Liver (tissue), 9 donors: ENCODE results near the gene JTB. TPM values are rescaled to one million over a fixed set of nuclear protein-coding genes. Genes with fewer than 3 reads are reported as not detected.

Experiments
- DNase-seq: peaks from one replicate; pipeline ENCODE4 v3.0.0-alpha.2; 2017; ENCODE audit warnings: low spot score
- H3K27ac ChIP-seq, 2 donors: one replicate each; pipeline ENCODE4 v1.7.0; 2013; ENCODE audit warnings: inconsistent platforms in 2 of 2, low read length in 2 of 2, control low read depth in 1 of 2, low read depth in 1 of 2, mild to moderate bottlenecking in 1 of 2
- H3K27me3 ChIP-seq, 4 donors: one replicate each; pipeline versions ENCODE4 v1.6.1 to v1.7.0; 2013; ENCODE audit warnings: low read length in 3 of 4, inconsistent platforms in 1 of 4, mild to moderate bottlenecking in 1 of 4, moderate library complexity in 1 of 4; ENCODE audit not compliant: control insufficient read depth in 4 of 4, insufficient read depth in 4 of 4
- H3K36me3 ChIP-seq, 4 donors: one replicate each; pipeline versions ENCODE4 v1.6.1 to v1.7.0; 2013; ENCODE audit warnings: low read length in 3 of 4, mild to moderate bottlenecking in 3 of 4, low read depth in 1 of 4, moderate library complexity in 1 of 4; ENCODE audit not compliant: control insufficient read depth in 4 of 4, insufficient read depth in 3 of 4
- H3K4me1 ChIP-seq, 4 donors: one replicate each; pipeline versions ENCODE4 v1.6.1 to v1.7.0; 2013; ENCODE audit warnings: low read length in 3 of 4, mild to moderate bottlenecking in 3 of 4, moderate library complexity in 1 of 4; ENCODE audit not compliant: control insufficient read depth in 4 of 4, insufficient read depth in 4 of 4
- H3K4me3 ChIP-seq, 3 donors: one replicate each; pipeline versions ENCODE4 v1.6.1 to v1.7.0; 2013; ENCODE audit warnings: low read length in 3 of 3, control low read depth in 1 of 3, low read depth in 1 of 3, mild to moderate bottlenecking in 1 of 3
- H3K9ac ChIP-seq, 2 donors: one replicate each; pipeline ENCODE4 v1.7.0; 2013; ENCODE audit warnings: low read length in 2 of 2, mild to moderate bottlenecking in 2 of 2, moderate library complexity in 2 of 2, control low read depth in 1 of 2, low read depth in 1 of 2
- H3K9me3 ChIP-seq, 4 donors: one replicate each; pipeline versions ENCODE4 v1.6.1 to v1.7.0; 2013; ENCODE audit warnings: low read length in 3 of 4; ENCODE audit not compliant: control insufficient read depth in 4 of 4
- EGR1 ChIP-seq, 2 donors: IDR thresholded peaks; 2 replicates each; pipeline ENCODE4 v1.6.1; 2016 to 2018; ENCODE audit warnings: antibody characterized with exemption in 2 of 2, low read depth in 2 of 2
- FOXA1 ChIP-seq: IDR thresholded peaks from 2 replicates; pipeline ENCODE4 v1.6.1; 2016; ENCODE audit warnings: antibody characterized with exemption
- FOXA2 ChIP-seq: IDR thresholded peaks from 2 replicates; pipeline ENCODE4 v1.6.1; 2016; ENCODE audit warnings: antibody characterized with exemption
- GABPA ChIP-seq, 2 donors: IDR thresholded peaks in 1 of 2; conservative IDR thresholded peaks in 1 of 2; 2 replicates each; pipeline ENCODE4 v1.6.1; 2016; ENCODE audit warnings: antibody characterized with exemption in 2 of 2, mild to moderate bottlenecking in 1 of 2, moderate library complexity in 1 of 2
- HNF4A ChIP-seq, 2 donors: conservative IDR thresholded peaks; 2 replicates each; pipeline ENCODE4 v1.6.1; 2016; ENCODE audit warnings: antibody characterized with exemption in 2 of 2, mild to moderate bottlenecking in 2 of 2
- HNF4G ChIP-seq: IDR thresholded peaks from 2 replicates; pipeline ENCODE4 v1.6.1; 2016; ENCODE audit warnings: antibody characterized with exemption
- JUND ChIP-seq, 2 donors: IDR thresholded peaks; 2 replicates each; pipeline ENCODE4 v1.6.1; 2016; ENCODE audit warnings: antibody characterized with exemption in 2 of 2
- NR2F2 ChIP-seq: IDR thresholded peaks from 2 replicates; pipeline ENCODE4 v1.6.1; 2016; ENCODE audit warnings: antibody characterized with exemption
- RAD21 ChIP-seq, 2 donors: IDR thresholded peaks; 2 replicates each; pipeline ENCODE4 v1.6.1; 2016; ENCODE audit warnings: antibody characterized with exemption in 2 of 2, mild to moderate bottlenecking in 2 of 2
- RXRA ChIP-seq, 2 donors: IDR thresholded peaks; 2 replicates each; pipeline ENCODE4 v1.6.1; 2017 to 2018; ENCODE audit warnings: antibody characterized with exemption in 2 of 2, mild to moderate bottlenecking in 1 of 2
- SP1 ChIP-seq: IDR thresholded peaks from 2 replicates; pipeline ENCODE4 v1.6.1; 2018; ENCODE audit warnings: antibody characterized with exemption, mild to moderate bottlenecking
- WGBS: extraction: QIAGEN DNeasy Blood & Tissue Kit; methylation state at CpG from one replicate; pipeline ENCODE4 v1.1.7; 2013; 5-methylcytosine and 5-hydroxymethylcytosine counted together
- polyA plus RNA-seq, 2 donors: library from polyadenylated mRNA; stranded (reverse) in 1 of 2; unstranded in 1 of 2; fragments of 200-250 nt in 1 of 2; fragments of >200 nt in 1 of 2; fragmentation: Nextera tagmentation in 1 of 2; extraction: Ambion mirVana in 1 of 2; gene quantifications; one replicate each; pipeline versions ENCODE4 v1.2.1 to v1.2.3, GENCODE V29; 2013 to 2015
- total RNA-seq, 2 donors: library from RNA; depleted of rRNA; stranded (reverse); fragments of >200 nt; gene quantifications; one replicate each; pipeline ENCODE4 v1.2.3, GENCODE V29; 2014
- TF ChIP-seq, protein P1 (sequence below): IDR thresholded peaks from 2 replicates; pipeline ENCODE4 v1.6.1; 2016; ENCODE audit warnings: antibody characterized with exemption
- TF ChIP-seq, protein P2 (sequence below): IDR thresholded peaks from 2 replicates; pipeline ENCODE4 v1.6.1; 2016; ENCODE audit warnings: antibody characterized with exemption, mild to moderate bottlenecking
- TF ChIP-seq, protein P3 (sequence below): IDR thresholded peaks from 2 replicates; pipeline ENCODE4 v1.6.1; 2016; ENCODE audit warnings: antibody characterized with exemption
- TF ChIP-seq, protein P4 (sequence below): IDR thresholded peaks from 2 replicates; pipeline ENCODE4 v1.6.1; 2016; ENCODE audit warnings: antibody characterized with exemption
- TF ChIP-seq, protein P5 (sequence below): fragments of 150-350 bp; IDR thresholded peaks from 2 replicates; pipeline ENCODE4 v1.5.1; 2017; ENCODE audit warnings: improper control_type of control experiment, low read depth, low read length; ENCODE audit not compliant: missing input control
- donor health status: healthy.
- donor health status: healthy.
- donor health status: healthy.
- donor health status: healthy.
- donor health status: healthy.

The JTB gene
- total and polyA plus RNA-seq, 4 donors: 88.9 to 182 (median 124) TPM

DNA sequence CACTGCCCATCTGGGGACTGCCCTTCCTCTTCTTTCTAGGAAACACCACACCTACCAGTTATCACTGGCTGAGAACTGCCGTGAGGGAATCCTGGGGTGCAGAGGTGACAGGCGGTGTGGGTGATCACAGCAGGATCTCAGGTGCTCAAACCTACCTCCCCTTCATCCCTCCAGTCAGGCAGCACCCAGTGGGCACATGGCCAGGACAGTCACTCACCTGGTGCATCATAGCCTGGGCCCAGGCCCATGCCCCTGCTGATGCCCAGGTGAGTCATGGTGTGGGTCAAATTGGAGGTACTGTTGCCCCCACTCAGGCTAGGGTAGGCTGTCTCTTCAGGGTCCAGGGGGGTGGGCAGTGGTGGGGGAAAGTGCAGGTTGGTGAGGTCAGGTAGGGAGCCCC, 25.7 kb downstream of the JTB start:
- 90% methylated on average over 2 of the region's 2 CpGs for WGBS
- TF ChIP-seq EGR1 (IDR thresholded peaks at IDR 0.05; ENCODE audit: low read depth in 2 of 2): no peak
- TF ChIP-seq, protein P1, sequence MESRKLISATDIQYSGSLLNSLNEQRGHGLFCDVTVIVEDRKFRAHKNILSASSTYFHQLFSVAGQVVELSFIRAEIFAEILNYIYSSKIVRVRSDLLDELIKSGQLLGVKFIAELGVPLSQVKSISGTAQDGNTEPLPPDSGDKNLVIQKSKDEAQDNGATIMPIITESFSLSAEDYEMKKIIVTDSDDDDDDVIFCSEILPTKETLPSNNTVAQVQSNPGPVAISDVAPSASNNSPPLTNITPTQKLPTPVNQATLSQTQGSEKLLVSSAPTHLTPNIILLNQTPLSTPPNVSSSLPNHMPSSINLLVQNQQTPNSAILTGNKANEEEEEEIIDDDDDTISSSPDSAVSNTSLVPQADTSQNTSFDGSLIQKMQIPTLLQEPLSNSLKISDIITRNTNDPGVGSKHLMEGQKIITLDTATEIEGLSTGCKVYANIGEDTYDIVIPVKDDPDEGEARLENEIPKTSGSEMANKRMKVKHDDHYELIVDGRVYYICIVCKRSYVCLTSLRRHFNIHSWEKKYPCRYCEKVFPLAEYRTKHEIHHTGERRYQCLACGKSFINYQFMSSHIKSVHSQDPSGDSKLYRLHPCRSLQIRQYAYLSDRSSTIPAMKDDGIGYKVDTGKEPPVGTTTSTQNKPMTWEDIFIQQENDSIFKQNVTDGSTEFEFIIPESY: no peak
- TF ChIP-seq, protein P2, sequence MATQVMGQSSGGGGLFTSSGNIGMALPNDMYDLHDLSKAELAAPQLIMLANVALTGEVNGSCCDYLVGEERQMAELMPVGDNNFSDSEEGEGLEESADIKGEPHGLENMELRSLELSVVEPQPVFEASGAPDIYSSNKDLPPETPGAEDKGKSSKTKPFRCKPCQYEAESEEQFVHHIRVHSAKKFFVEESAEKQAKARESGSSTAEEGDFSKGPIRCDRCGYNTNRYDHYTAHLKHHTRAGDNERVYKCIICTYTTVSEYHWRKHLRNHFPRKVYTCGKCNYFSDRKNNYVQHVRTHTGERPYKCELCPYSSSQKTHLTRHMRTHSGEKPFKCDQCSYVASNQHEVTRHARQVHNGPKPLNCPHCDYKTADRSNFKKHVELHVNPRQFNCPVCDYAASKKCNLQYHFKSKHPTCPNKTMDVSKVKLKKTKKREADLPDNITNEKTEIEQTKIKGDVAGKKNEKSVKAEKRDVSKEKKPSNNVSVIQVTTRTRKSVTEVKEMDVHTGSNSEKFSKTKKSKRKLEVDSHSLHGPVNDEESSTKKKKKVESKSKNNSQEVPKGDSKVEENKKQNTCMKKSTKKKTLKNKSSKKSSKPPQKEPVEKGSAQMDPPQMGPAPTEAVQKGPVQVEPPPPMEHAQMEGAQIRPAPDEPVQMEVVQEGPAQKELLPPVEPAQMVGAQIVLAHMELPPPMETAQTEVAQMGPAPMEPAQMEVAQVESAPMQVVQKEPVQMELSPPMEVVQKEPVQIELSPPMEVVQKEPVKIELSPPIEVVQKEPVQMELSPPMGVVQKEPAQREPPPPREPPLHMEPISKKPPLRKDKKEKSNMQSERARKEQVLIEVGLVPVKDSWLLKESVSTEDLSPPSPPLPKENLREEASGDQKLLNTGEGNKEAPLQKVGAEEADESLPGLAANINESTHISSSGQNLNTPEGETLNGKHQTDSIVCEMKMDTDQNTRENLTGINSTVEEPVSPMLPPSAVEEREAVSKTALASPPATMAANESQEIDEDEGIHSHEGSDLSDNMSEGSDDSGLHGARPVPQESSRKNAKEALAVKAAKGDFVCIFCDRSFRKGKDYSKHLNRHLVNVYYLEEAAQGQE: no peak
- TF ChIP-seq RXRA (IDR thresholded peaks at IDR 0.05): no peak
- TF ChIP-seq, protein P3, sequence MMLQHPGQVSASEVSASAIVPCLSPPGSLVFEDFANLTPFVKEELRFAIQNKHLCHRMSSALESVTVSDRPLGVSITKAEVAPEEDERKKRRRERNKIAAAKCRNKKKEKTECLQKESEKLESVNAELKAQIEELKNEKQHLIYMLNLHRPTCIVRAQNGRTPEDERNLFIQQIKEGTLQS: no peak
- no peak for TF ChIP-seq RAD21 (IDR thresholded peaks at IDR 0.05)
- no peak for TF ChIP-seq FOXA1
- TF ChIP-seq, protein P4, sequence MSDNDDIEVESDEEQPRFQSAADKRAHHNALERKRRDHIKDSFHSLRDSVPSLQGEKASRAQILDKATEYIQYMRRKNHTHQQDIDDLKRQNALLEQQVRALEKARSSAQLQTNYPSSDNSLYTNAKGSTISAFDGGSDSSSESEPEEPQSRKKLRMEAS: no peak
- H3K4me1 ChIP-seq: peaks cover 11 to 40% (median 36%) of the 10 kb centered on the region in 4 donors
- H3K9ac ChIP-seq: no peak overlapping the region
- H3K27ac ChIP-seq: no peak overlapping the region
- DNase-seq: no peak
- H3K9me3 ChIP-seq: no peaks in the 10 kb centered on the region
- H3K36me3 ChIP-seq: peaks cover 12 to 41% (median 31%) of the 10 kb centered on the region in 4 donors
- H3K4me3 ChIP-seq: no peak overlapping the region
- H3K27me3 ChIP-seq: no peaks in the 10 kb centered on the region

DNA sequence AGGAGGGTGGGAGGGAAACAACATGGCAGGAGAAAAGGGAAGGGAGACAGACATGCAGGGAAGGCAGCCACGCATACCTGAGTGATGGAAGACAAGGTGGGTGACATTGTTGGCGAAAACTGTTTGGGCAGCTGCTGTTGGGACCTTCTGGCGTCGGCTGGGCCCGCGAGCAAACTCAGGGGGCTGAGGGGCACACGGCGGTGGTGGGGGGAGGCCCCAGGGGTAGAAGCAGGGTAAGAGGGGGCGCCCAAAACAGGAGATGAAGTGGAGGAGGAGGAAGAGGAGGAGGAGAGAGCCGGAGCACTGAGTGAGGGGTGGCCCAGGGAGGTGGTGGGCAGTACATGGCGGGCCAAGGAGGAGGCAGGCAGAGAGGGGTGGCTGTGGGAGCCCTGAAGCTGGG, 26.3 kb downstream of the JTB start:
- TF ChIP-seq HNF4A (conservative IDR thresholded peaks at IDR 0.05): no peak
- TF ChIP-seq RXRA (IDR thresholded peaks at IDR 0.05): no peak
- no peak for TF ChIP-seq HNF4G
- no peak for TF ChIP-seq RAD21 (IDR thresholded peaks at IDR 0.05)
- TF ChIP-seq, protein P1: no peak
- no peak for TF ChIP-seq NR2F2
- TF ChIP-seq, protein P5, sequence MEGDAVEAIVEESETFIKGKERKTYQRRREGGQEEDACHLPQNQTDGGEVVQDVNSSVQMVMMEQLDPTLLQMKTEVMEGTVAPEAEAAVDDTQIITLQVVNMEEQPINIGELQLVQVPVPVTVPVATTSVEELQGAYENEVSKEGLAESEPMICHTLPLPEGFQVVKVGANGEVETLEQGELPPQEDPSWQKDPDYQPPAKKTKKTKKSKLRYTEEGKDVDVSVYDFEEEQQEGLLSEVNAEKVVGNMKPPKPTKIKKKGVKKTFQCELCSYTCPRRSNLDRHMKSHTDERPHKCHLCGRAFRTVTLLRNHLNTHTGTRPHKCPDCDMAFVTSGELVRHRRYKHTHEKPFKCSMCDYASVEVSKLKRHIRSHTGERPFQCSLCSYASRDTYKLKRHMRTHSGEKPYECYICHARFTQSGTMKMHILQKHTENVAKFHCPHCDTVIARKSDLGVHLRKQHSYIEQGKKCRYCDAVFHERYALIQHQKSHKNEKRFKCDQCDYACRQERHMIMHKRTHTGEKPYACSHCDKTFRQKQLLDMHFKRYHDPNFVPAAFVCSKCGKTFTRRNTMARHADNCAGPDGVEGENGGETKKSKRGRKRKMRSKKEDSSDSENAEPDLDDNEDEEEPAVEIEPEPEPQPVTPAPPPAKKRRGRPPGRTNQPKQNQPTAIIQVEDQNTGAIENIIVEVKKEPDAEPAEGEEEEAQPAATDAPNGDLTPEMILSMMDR: no peak
- TF ChIP-seq FOXA1: no peak
- TF ChIP-seq, protein P2: no peak
- no peak for TF ChIP-seq FOXA2
- TF ChIP-seq GABPA (IDR thresholded peaks at IDR 0.05 in 1 of 2, conservative IDR thresholded peaks at IDR 0.05 in 1 of 2): no peak
- TF ChIP-seq SP1: no peak
- TF ChIP-seq JUND (IDR thresholded peaks at IDR 0.05): no peak
- TF ChIP-seq, protein P4: no peak
- no peak for DNase-seq
- Histone ChIP-seq H3K27me3 (no peaks in the 10 kb centered on the region), H3K27ac (no peak overlapping the region), H3K4me3 (no peak overlapping the region), H3K4me1 (peaks cover 8 to 36% (median 32%) of the 10 kb centered on the region in 4 donors), H3K9me3 (no peaks in the 10 kb centered on the region), H3K36me3 (peaks cover 12 to 41% (median 31%) of the 10 kb centered on the region in 4 donors), H3K9ac (no peak overlapping the region)
- WGBS: 96% methylated on average over 11 of the region's 11 CpGs
